Thoracic aorta (tissue), 2 donors: ENCODE results near the gene RSF1. TPM values are rescaled to one million over a fixed set of nuclear protein-coding genes. Genes with fewer than 3 reads are reported as not detected.

Experiments
- ATAC-seq: fragments of 150-250 bp; one replicate; pipeline ENCODE4 v1.8.0; 2017; ENCODE audit warnings: low read depth; ENCODE audit not compliant: insufficient number of reproducible peaks, low FRiP score
- DNase-seq: peaks from one replicate; pipeline ENCODE4 v3.0.0-alpha.2; 2020; ENCODE audit warnings: low spot score
- H3K27ac ChIP-seq, 2 donors: fragments of 200-600 bp; sonication (generic); 1 replicate in 1 of 2; 2 replicates in 1 of 2; pipeline ENCODE4 v1.5.1; 2016; ENCODE audit warnings: mild to moderate bottlenecking in 2 of 2, moderate library complexity in 2 of 2
- H3K27me3 ChIP-seq: fragments of 200-600 bp; sonication (generic); replicated peaks from 2 replicates; pipeline ENCODE4 v1.6.0; 2016; ENCODE audit warnings: mild to moderate bottlenecking; ENCODE audit not compliant: insufficient read depth
- H3K36me3 ChIP-seq: fragments of 200-600 bp; sonication (generic); one replicate; pipeline ENCODE4 v1.5.1; 2016
- H3K4me1 ChIP-seq, 2 donors: fragments of 200-600 bp; sonication (generic); 1 replicate in 1 of 2; 2 replicates in 1 of 2; pipeline versions ENCODE4 v1.5.1 to v1.6.0; 2016; ENCODE audit warnings: low read depth in 2 of 2, mild to moderate bottlenecking in 1 of 2; ENCODE audit not compliant: control insufficient read depth in 1 of 2
- H3K4me3 ChIP-seq: fragments of 200-600 bp; sonication (generic); 2 replicates; pipeline ENCODE4 v1.5.1; 2016; ENCODE audit warnings: mild to moderate bottlenecking
- H3K9me3 ChIP-seq: fragments of 200-600 bp; sonication (generic); 2 replicates; pipeline ENCODE4 v1.5.1; 2016
- total RNA-seq, 2 donors: library from RNA; depleted of rRNA; stranded (reverse); fragments of >200 nt; gene quantifications; one replicate each; pipeline versions ENCODE4 v1.1.0 to v1.2.3, GENCODE V29; 2016
- TF ChIP-seq, protein P1 (sequence below): fragments of 200-600 bp; sonication (generic); IDR thresholded peaks from one replicate; pipeline ENCODE4 v1.5.1; 2019; ENCODE audit warnings: antibody characterized with exemption

RSF1 gene
- total RNA-seq, 2 donors from 2014 or later = 86.6 to 107 TPM

DNA sequence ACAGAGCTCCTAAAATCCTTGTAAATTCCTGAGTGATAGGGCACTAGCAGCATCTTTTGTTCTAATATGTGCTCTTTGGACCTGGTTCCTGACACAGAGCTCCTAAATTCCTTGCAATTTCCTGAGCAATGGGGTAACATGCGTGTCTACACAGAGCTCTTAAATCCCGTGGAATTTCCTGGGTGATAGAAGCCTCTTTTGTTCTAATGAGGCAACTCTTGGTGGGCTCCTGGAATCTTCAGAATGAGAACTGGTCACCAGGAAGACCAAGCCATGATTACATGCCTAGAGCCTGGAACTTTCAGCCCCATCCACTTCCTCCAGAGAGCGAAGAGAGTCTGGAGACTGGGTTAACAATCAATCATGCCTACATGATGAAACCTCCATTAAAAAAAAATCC, 19.0 kb downstream of the RSF1 start:
- no peaks in the 10 kb centered on the region for H3K27me3 ChIP-seq
- DNase-seq (no peak), ATAC-seq (no peak)
- H3K9me3 ChIP-seq = no peaks in the 10 kb centered on the region
- H3K4me1 ChIP-seq = peaks cover 10 to 17% of the 10 kb centered on the region in 2 donors
- no peak overlapping the region for H3K27ac ChIP-seq
- no peaks in the 10 kb centered on the region for H3K36me3 ChIP-seq
- TF ChIP-seq, protein P1, sequence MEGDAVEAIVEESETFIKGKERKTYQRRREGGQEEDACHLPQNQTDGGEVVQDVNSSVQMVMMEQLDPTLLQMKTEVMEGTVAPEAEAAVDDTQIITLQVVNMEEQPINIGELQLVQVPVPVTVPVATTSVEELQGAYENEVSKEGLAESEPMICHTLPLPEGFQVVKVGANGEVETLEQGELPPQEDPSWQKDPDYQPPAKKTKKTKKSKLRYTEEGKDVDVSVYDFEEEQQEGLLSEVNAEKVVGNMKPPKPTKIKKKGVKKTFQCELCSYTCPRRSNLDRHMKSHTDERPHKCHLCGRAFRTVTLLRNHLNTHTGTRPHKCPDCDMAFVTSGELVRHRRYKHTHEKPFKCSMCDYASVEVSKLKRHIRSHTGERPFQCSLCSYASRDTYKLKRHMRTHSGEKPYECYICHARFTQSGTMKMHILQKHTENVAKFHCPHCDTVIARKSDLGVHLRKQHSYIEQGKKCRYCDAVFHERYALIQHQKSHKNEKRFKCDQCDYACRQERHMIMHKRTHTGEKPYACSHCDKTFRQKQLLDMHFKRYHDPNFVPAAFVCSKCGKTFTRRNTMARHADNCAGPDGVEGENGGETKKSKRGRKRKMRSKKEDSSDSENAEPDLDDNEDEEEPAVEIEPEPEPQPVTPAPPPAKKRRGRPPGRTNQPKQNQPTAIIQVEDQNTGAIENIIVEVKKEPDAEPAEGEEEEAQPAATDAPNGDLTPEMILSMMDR = no peak
- H3K4me3 ChIP-seq = no peak overlapping the region

DNA sequence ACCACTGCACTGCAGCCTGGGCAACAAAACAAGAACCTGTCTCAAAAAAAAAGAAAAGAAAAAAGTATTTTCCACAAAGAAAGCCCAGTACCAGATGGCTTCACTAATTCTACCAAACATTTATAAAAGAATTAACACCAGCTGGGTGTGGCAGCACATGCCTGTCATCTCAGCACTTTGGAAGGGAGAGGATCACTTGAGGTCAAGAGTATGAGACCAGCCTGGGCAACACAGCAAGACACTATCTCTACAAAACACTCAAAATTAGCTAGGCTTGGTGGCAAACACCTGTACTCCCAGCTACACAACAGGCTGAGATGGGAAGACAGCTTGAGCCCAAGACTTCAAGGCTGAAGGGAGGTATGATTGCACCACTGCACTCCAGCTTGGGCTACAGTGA, 20.1 kb downstream of the RSF1 start:
- peaks cover 10 to 13% of the 10 kb centered on the region in 2 donors for H3K4me1 ChIP-seq
- H3K4me3 ChIP-seq = no peak overlapping the region
- TF ChIP-seq, protein P1 = no peak
- H3K9me3 ChIP-seq = no peaks in the 10 kb centered on the region
- no peak for DNase-seq
- H3K27me3 ChIP-seq = no peaks in the 10 kb centered on the region
- no peak overlapping the region for H3K27ac ChIP-seq
- ATAC-seq = no peak
- H3K36me3 ChIP-seq = no peaks in the 10 kb centered on the region

DNA sequence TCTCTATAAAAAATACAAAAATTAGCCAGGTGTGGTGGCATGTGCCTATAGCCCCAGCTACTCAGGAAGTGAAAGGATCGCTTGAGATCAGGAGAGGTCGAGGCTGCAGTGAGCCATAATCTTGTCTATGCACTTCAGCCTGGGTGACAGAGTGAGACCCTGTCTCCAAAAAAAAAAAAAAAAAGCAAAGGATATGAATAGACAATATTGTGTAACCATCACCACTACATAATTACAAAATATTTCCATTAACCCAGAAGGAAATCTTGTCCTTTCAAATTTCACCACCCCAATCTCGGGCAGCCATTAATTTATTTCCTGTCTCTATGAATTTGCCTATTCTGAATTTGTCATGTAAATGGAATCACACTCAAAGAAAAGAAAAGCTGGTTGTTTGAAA, 21.2 kb downstream of the RSF1 start:
- Histone ChIP-seq H3K4me3 (no peak overlapping the region), H3K27ac (no peak overlapping the region), H3K27me3 (no peaks in the 10 kb centered on the region), H3K9me3 (no peaks in the 10 kb centered on the region), H3K4me1 (peaks cover 10 to 17% of the 10 kb centered on the region in 2 donors), H3K36me3 (no peaks in the 10 kb centered on the region)
- no peak for DNase-seq
- no peak for ATAC-seq
- TF ChIP-seq, protein P1 = no peak

GRCh38 chr11:77793972-77794371, 26.6 kb downstream of the RSF1 start:
- DNase-seq (no peak), ATAC-seq (no peak)
- Histone ChIP-seq H3K36me3 (no peaks in the 10 kb centered on the region), H3K4me3 (no peak overlapping the region), H3K27me3 (no peaks in the 10 kb centered on the region), H3K27ac (no peak overlapping the region), H3K4me1 (peaks cover 0 to 4% of the 10 kb centered on the region in 2 donors), H3K9me3 (no peaks in the 10 kb centered on the region)
- TF ChIP-seq, protein P1 = no peak

DNA sequence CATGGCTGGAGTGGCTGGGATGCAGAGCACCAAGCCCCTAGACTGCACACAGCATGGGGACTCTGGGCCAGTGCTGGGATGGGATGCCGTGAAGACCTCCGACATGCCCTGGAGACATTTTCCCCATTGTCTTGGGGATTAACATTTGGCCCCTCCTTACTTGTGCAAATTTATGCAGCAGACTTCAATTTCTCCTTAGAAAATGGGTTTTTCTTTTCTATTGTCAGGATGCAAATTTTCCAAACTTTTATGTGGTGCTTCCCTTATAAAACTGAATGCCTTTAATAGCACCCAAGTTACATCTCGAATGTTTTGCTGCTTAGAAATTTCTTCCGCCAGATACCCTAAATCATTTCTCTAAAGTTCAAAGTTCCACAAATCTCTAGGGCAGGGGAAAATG, 29.2 kb downstream of the RSF1 start:
- no peaks in the 10 kb centered on the region for H3K36me3 ChIP-seq
- H3K9me3 ChIP-seq = no peaks in the 10 kb centered on the region
- DNase-seq (no peak), ATAC-seq (no peak)
- H3K4me3 ChIP-seq = no peak overlapping the region
- TF ChIP-seq, protein P1 = no peak
- no peak overlapping the region for H3K27ac ChIP-seq
- H3K27me3 ChIP-seq = no peaks in the 10 kb centered on the region
- H3K4me1 ChIP-seq = peaks cover 5 to 12% of the 10 kb centered on the region in 2 donors
